ENCODE data around the gene GPC3. TPM values are rescaled to one million over a fixed set of nuclear protein-coding genes. Genes with fewer than 3 reads are reported as not detected.

GPC3 gene
- total RNA-seq, 1 donor from 2014 or later = 4.2 TPM

DNA sequence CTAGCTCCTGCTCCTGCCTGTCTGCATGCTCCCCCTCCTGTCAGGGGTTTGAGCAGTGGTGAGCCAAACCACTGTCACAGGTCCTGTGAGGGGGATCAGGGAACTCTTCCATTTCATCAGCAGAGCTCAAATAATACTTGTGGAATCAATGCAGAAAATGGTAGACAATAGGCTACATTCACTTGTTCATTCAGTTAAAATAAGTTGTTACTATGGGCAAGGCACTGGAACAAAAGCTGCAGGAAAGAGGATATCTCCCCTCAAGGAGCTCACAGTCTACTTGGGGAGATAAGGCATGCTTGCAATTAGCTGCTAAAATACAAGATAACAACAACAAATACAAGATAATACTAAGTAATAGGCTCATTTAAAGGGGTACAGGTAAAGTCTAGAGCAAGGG lies 117.1 kb downstream of the GPC3 start:
- TF ChIP-seq, protein P1, sequence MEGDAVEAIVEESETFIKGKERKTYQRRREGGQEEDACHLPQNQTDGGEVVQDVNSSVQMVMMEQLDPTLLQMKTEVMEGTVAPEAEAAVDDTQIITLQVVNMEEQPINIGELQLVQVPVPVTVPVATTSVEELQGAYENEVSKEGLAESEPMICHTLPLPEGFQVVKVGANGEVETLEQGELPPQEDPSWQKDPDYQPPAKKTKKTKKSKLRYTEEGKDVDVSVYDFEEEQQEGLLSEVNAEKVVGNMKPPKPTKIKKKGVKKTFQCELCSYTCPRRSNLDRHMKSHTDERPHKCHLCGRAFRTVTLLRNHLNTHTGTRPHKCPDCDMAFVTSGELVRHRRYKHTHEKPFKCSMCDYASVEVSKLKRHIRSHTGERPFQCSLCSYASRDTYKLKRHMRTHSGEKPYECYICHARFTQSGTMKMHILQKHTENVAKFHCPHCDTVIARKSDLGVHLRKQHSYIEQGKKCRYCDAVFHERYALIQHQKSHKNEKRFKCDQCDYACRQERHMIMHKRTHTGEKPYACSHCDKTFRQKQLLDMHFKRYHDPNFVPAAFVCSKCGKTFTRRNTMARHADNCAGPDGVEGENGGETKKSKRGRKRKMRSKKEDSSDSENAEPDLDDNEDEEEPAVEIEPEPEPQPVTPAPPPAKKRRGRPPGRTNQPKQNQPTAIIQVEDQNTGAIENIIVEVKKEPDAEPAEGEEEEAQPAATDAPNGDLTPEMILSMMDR (IDR thresholded peaks at IDR 0.05; ENCODE audit: partially characterized antibody, unreplicated experiment) = no peak
- Mint-ChIP-seq H3K4me3 (ENCODE audit: unreplicated experiment) (no peak overlapping the region), H3K9me3 (ENCODE audit: unreplicated experiment) (no peaks in the 10 kb centered on the region), H3K27ac (ENCODE audit: unreplicated experiment) (no peak overlapping the region), H3K4me1 (ENCODE audit: low read depth, unreplicated experiment) (peaks cover 4% of the 10 kb centered on the region), H3K27me3 (ENCODE audit: unreplicated experiment) (no peaks in the 10 kb centered on the region), H3K36me3 (ENCODE audit: unreplicated experiment) (no peaks in the 10 kb centered on the region)
- no peak for DNase-seq

DNA sequence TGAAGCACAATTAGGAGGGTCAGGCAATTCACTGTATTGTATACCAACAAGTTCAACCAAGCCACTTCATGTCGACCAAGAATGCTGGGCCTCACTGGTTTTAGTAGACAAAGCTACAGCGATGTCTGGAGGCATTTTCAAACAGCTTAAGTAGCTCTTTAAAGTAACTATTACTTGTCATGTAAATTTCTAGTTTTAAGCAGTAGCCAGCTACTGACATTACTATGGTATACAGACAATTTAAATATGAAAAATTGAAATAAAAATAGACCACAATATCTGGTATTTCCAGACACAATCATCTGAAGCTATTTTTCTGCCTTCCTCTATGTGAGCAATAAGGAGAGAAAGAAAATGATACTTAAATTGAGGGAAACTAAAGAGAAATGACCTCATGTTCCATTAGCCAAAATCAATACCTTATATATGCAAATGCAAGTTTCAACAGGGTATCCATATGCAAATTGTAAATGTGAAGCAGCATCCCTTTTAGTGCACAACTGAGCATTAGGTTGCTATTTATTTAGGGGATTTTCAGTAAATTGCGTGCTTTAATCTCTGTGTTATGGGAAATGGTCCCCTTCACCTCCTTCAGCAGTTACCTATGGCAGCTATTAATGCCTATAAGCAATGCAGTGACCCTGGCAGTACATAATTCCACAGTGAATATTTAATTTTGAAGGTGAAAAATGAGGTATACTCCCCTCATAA lies 119.5 kb downstream of the GPC3 start:
- Mint-ChIP-seq H3K4me3 (ENCODE audit: unreplicated experiment) (no peak overlapping the region), H3K4me1 (ENCODE audit: low read depth, unreplicated experiment) (peaks cover 4% of the 10 kb centered on the region), H3K36me3 (ENCODE audit: unreplicated experiment) (no peaks in the 10 kb centered on the region), H3K27me3 (ENCODE audit: unreplicated experiment) (no peaks in the 10 kb centered on the region), H3K27ac (ENCODE audit: unreplicated experiment) (no peak overlapping the region), H3K9me3 (ENCODE audit: unreplicated experiment) (peaks cover 2% of the 10 kb centered on the region)
- TF ChIP-seq, protein P1 (IDR thresholded peaks at IDR 0.05; ENCODE audit: partially characterized antibody, unreplicated experiment) = no peak
- DNase-seq = no peak

DNA sequence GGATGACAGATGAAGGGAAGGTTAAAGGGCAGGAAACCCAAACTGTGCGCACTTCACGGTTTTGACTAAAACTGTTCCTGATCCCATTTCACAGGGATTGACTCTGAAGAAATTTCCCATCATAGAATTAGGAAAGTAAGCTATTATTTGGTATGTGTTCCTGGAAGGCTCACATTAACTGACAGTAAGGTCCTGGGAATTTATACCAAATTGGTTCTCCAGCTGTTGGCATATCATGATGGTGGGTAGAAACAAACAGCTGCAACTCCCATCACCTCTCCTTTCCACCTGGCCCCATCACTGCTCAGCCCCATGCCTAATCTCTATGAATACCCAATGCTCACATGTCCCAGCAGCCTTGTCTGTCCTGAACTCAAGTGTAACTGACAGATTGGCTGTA lies 121.2 kb downstream of the GPC3 start:
- Mint-ChIP-seq H3K27ac (ENCODE audit: unreplicated experiment) (no peak overlapping the region), H3K27me3 (ENCODE audit: unreplicated experiment) (no peaks in the 10 kb centered on the region), H3K4me3 (ENCODE audit: unreplicated experiment) (no peak overlapping the region), H3K9me3 (ENCODE audit: unreplicated experiment) (peaks cover 2% of the 10 kb centered on the region), H3K4me1 (ENCODE audit: low read depth, unreplicated experiment) (peaks cover 6% of the 10 kb centered on the region), H3K36me3 (ENCODE audit: unreplicated experiment) (no peaks in the 10 kb centered on the region)
- TF ChIP-seq, protein P1 (IDR thresholded peaks at IDR 0.05; ENCODE audit: partially characterized antibody, unreplicated experiment) = no peak
- DNase-seq = no peak

- H3K4me3 Mint-ChIP-seq (ENCODE audit: unreplicated experiment) = no peak overlapping the region
- peaks cover 9% of the 10 kb centered on the region for H3K4me1 Mint-ChIP-seq (ENCODE audit: low read depth, unreplicated experiment)
- TF ChIP-seq, protein P1 (IDR thresholded peaks at IDR 0.05; ENCODE audit: partially characterized antibody, unreplicated experiment) = no peak
- no peak overlapping the region for H3K27ac Mint-ChIP-seq (ENCODE audit: unreplicated experiment)
- H3K27me3 Mint-ChIP-seq (ENCODE audit: unreplicated experiment) = no peaks in the 10 kb centered on the region
- no peak for DNase-seq
- H3K9me3 Mint-ChIP-seq (ENCODE audit: unreplicated experiment) = peaks cover 4% of the 10 kb centered on the region
- H3K36me3 Mint-ChIP-seq (ENCODE audit: unreplicated experiment) = no peaks in the 10 kb centered on the region
These were observed 125.5 kb downstream of the GPC3 start for GRCh38 chrX:133859860-133860259.

DNA sequence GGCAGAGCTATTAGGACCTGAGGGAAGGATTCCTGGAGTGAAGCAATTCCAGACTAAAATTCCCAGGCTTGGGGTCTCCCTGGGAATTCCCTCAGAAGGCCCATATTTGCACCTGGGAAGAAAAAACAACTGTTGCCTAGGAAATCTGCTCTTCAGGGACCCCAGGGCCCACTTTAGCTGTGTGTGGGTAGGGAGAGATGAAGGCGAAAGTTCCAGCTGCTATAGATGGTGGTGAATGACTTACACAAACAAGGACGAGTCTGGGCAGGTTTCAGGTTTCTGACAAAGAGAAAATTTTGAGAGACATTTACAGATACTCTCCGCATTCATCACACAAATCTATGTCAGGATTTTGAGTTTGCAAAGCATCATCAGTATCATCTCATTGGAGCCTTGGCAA lies 126.1 kb downstream of the GPC3 start:
- TF ChIP-seq, protein P1 (IDR thresholded peaks at IDR 0.05; ENCODE audit: partially characterized antibody, unreplicated experiment) = no peak
- DNase-seq = no peak
- H3K27ac Mint-ChIP-seq (ENCODE audit: unreplicated experiment) = no peak overlapping the region
- H3K4me3 Mint-ChIP-seq (ENCODE audit: unreplicated experiment) = no peak overlapping the region
- no peaks in the 10 kb centered on the region for H3K36me3 Mint-ChIP-seq (ENCODE audit: unreplicated experiment)
- H3K4me1 Mint-ChIP-seq (ENCODE audit: low read depth, unreplicated experiment) = peaks cover 9% of the 10 kb centered on the region
- peaks cover 4% of the 10 kb centered on the region for H3K9me3 Mint-ChIP-seq (ENCODE audit: unreplicated experiment)
- H3K27me3 Mint-ChIP-seq (ENCODE audit: unreplicated experiment) = no peaks in the 10 kb centered on the region

Measured in glutamatergic neuron (in vitro differentiated cells).